ENCODE measurements around the gene SUPT5H.

SUPT5H gene

GRCh38 chr19:39479916-39480315 lies 34.5 kb downstream of the SUPT5H start:
- TF ChIP-seq CTCF (IDR thresholded peaks at IDR 0.05; ENCODE audit: insufficient read depth, low read depth, low read length, missing control alignments) = no peak
- no peak for DNase-seq (ENCODE audit: low read depth)
- peak overlapping the region; percentile 98 for H3K4me3 ChIP-seq (ENCODE audit: low read length)

GRCh38 chr19:39480337-39481228 lies 35.2 kb downstream of the SUPT5H start, which contains the start of gene TIMM50:
Gene TIMM50, plus strand, starts transcription at chr19:39480838. Its CDS starts 16 bp downstream, at chr19:39480854.
- DNase-seq (ENCODE audit: low read depth) = peak; percentile 96
- no peak for TF ChIP-seq CTCF (IDR thresholded peaks at IDR 0.05; ENCODE audit: insufficient read depth, low read depth, low read length, missing control alignments)
- H3K4me3 ChIP-seq (ENCODE audit: low read length) = peak within 1 kb of the TSS; percentile 98

- no peak for TF ChIP-seq CTCF (IDR thresholded peaks at IDR 0.05; ENCODE audit: insufficient read depth, low read depth, low read length, missing control alignments)
- peak overlapping the region; percentile 98 for H3K4me3 ChIP-seq (ENCODE audit: low read length)
- no peak for DNase-seq (ENCODE audit: low read depth)
These were observed 35.8 kb downstream of the SUPT5H start for GRCh38 chr19:39481229-39481545.

- peak overlapping the region; percentile 98 for H3K4me3 ChIP-seq (ENCODE audit: low read length)
- DNase-seq (ENCODE audit: low read depth) = no peak
- TF ChIP-seq CTCF (IDR thresholded peaks at IDR 0.05; ENCODE audit: insufficient read depth, low read depth, low read length, missing control alignments) = no peak
These were observed 36.3 kb downstream of the SUPT5H start for GRCh38 chr19:39481676-39482075.

GRCh38 chr19:39483141-39483540 lies 37.8 kb downstream of the SUPT5H start:
- H3K4me3 ChIP-seq (ENCODE audit: low read length) = no peak overlapping the region
- no peak for TF ChIP-seq CTCF (IDR thresholded peaks at IDR 0.05; ENCODE audit: insufficient read depth, low read depth, low read length, missing control alignments)
- no peak for DNase-seq (ENCODE audit: low read depth)

- no peak for DNase-seq (ENCODE audit: low read depth)
- no peak for TF ChIP-seq CTCF (IDR thresholded peaks at IDR 0.05; ENCODE audit: insufficient read depth, low read depth, low read length, missing control alignments)
- H3K4me3 ChIP-seq (ENCODE audit: low read length) = no peak overlapping the region
These were observed 44.4 kb downstream of the SUPT5H start for GRCh38 chr19:39489756-39490155.

- no peak for TF ChIP-seq CTCF (IDR thresholded peaks at IDR 0.05; ENCODE audit: insufficient read depth, low read depth, low read length, missing control alignments)
- DNase-seq (ENCODE audit: low read depth) = no peak
- no peak overlapping the region for H3K4me3 ChIP-seq (ENCODE audit: low read length)
These were observed 46.8 kb downstream of the SUPT5H start for GRCh38 chr19:39492225-39492624.
